Measurements from ENCODE around the gene FGF19.
"Not testable (repeated sequence)": the region's sequence is repeated elsewhere in the genome, so short reads cannot be mapped to it uniquely, and the experiment has no call there.

FGF19 gene

GRCh38 chr11:69695995-69696394 is 7.8 kb downstream of the FGF19 start:
- DNase-seq (ENCODE audit: low spot score): not testable (repeated sequence)

- no peak for DNase-seq (ENCODE audit: low spot score)
Observed at GRCh38 chr11:69695581-69695980, 8.2 kb downstream of the FGF19 start.

GRCh38 chr11:69694781-69695180 is 9.0 kb downstream of the FGF19 start:
- DNase-seq (ENCODE audit: low spot score): no peak

GRCh38 chr11:69692422-69692821 is 11.4 kb downstream of the FGF19 start:
- no peak for DNase-seq (ENCODE audit: low spot score)

GRCh38 chr11:69691463-69691862 is 12.4 kb downstream of the FGF19 start:
- no peak for DNase-seq (ENCODE audit: low spot score)

- no peak for DNase-seq (ENCODE audit: low spot score)
Observed at GRCh38 chr11:69689484-69690319, 14.1 kb downstream of the FGF19 start.

- not testable (repeated sequence) for DNase-seq (ENCODE audit: low spot score)
Observed at GRCh38 chr11:69687969-69688771, 15.7 kb downstream of the FGF19 start.

GRCh38 chr11:69686856-69687255 is 17.0 kb downstream of the FGF19 start:
- no peak for DNase-seq (ENCODE audit: low spot score)

- DNase-seq (ENCODE audit: low spot score): no peak
Observed at GRCh38 chr11:69686452-69686851, 17.4 kb downstream of the FGF19 start.

- no peak for DNase-seq (ENCODE audit: low spot score)
Observed at GRCh38 chr11:69685348-69685747, 18.5 kb downstream of the FGF19 start.

- DNase-seq (ENCODE audit: low spot score): no peak
Observed at GRCh38 chr11:69684651-69685050, 19.2 kb downstream of the FGF19 start.

- DNase-seq (ENCODE audit: low spot score): no peak
Observed at GRCh38 chr11:69683764-69684333, 20.0 kb downstream of the FGF19 start.

GRCh38 chr11:69682681-69683326 is 21.0 kb downstream of the FGF19 start:
- DNase-seq (ENCODE audit: low spot score): no peak

- DNase-seq (ENCODE audit: low spot score): no peak
Observed at GRCh38 chr11:69682221-69682620, 21.6 kb downstream of the FGF19 start.

GRCh38 chr11:69680688-69681087 is 23.1 kb downstream of the FGF19 start:
- DNase-seq (ENCODE audit: low spot score): no peak

GRCh38 chr11:69677749-69678148 is 26.1 kb downstream of the FGF19 start:
- no peak for DNase-seq (ENCODE audit: low spot score)

GRCh38 chr11:69674886-69675714 is 28.7 kb downstream of the FGF19 start, which contains the start of gene LTO1:
TSS of gene LTO1 (minus strand) at chr11:69675353. CDS start at chr11:69675239, 114 bp downstream.
- peak; percentile 96 for DNase-seq (ENCODE audit: low spot score)

GRCh38 chr11:69674267-69674885 is 29.4 kb downstream of the FGF19 start:
- peak; percentile 26 for DNase-seq (ENCODE audit: low spot score)

- DNase-seq (ENCODE audit: low spot score): no peak
Observed at GRCh38 chr11:69671734-69672465, 31.9 kb downstream of the FGF19 start.

All from COLO829 (cell line).